ELF-1 (cell line): ENCODE results near the gene ADAM11.

Experiments
- DNase-seq: peaks from one replicate; pipeline ENCODE4 v3.0.0-alpha.2; 2016; ENCODE audit warnings: low read depth, low spot score

ADAM11 gene

DNA sequence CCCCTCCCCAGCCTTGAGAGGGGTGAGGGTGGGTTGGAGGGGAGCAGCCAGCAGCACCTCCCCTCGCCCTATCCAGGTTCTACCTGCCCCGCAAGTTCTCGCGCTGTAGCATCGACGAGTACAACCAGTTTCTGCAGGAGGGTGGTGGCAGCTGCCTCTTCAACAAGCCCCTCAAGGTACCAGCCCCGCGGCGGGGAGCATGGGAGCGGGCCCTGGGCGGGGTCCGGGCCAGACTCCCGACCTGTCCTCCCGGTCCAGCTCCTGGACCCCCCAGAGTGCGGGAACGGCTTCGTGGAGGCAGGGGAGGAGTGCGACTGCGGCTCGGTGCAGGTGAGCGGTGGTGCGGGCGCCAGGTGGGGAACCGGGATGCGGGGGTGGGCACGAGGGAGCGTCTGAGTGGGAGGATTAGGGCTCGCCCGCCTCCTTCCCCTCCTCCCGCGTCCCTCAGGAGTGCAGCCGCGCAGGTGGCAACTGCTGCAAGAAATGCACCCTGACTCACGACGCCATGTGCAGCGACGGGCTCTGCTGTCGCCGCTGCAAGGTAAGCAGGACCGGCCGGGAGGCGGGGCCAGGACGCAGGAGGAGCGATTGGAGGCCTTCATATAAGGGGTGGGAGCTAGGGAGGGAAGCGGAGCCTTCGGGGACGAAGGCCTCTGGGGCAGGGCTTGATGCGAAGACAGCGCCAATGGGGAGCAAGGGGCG lies 16.5 kb downstream of the ADAM11 start:
- DNase-seq, result peak; percentile 99

- DNase-seq, result no peak
Observed at GRCh38 chr17:44775838-44776621, 17.2 kb downstream of the ADAM11 start.

- no peak for DNase-seq
Observed at GRCh38 chr17:44776628-44777393, 18.0 kb downstream of the ADAM11 start.

DNA sequence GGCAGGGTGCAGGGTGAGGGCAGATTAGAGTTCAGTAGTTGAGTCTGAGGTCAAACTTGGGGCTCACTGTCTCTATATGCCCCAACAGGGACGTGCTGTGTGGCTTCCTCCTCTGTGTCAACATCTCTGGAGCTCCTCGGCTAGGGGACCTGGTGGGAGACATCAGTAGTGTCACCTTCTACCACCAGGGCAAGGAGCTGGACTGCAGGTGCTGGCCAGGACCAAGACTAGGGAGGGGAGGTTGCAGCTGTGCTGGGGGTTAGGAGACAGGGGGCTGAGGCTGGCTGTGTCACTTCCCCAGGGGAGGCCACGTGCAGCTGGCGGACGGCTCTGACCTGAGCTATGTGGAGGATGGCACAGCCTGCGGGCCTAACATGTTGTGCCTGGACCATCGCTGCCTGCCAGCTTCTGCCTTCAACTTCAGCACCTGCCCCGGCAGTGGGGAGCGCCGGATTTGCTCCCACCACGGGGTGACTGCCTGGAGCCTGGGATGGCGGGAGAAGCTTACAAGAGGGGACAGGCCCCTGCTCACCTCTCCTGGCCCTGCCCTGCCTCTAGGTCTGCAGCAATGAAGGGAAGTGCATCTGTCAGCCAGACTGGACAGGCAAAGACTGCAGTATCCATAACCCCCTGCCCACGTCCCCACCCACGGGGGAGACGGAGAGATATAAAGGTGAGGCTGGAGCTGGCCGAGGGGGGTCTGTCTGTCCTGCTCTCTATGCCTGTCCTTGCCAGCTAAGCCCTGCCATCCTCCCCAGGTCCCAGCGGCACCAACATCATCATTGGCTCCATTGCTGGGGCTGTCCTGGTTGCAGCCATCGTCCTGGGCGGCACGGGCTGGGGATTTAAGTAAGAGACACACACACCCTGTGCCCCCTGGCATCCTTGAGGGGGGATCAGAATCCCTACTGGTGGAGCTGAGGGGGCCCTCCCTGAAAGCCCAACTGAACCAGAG lies 18.9 kb downstream of the ADAM11 start:
- DNase-seq, result no peak

- DNase-seq, result no peak
Observed at GRCh38 chr17:44778656-44779210, 19.9 kb downstream of the ADAM11 start.

GRCh38 chr17:44779211-44780025 lies 20.6 kb downstream of the ADAM11 start:
- peak; percentile 89 for DNase-seq

DNA sequence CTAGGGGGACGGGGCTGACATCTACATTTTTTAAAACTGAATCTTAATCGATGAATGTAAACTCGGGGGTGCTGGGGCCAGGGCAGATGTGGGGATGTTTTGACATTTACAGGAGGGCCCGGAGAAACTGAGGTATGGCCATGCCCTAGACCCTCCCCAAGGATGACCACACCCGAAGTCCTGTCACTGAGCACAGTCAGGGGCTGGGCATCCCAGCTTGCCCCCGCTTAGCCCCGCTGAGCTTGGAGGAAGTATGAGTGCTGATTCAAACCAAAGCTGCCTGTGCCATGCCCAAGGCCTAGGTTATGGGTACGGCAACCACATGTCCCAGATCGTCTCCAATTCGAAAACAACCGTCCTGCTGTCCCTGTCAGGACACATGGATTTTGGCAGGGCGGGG lies 21.4 kb downstream of the ADAM11 start:
- no peak for DNase-seq

DNA sequence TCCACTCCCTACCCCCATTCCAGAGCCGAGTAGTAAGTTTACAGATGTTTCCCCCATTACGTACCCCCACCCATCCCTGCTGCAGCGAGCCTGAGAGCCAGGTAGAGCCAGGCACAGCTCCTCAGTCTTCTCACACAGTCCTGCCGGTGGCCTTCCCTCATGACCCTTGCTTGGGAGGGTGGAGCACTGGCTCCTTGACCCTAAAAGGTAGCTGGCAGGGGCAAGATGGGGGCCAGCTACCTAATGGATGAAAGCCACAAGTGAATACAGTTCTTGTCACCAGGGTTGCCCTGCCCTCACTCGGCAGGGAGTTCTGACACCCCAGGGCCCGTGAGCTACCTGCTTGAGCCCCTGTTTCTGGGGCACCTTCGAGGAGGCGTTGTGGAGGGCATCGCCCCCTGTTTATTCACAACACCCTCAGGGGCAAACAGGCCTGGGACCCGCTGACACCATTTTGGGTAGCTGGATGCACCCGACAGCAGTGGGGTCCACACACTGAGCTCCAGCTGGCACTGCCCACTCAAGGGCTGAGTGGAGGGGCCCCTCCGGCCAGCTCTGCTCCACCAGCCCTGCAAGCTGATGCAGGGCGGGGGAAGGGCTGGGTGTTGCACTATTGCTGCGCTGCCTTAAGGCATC lies 22.2 kb downstream of the ADAM11 start:
- DNase-seq, result no peak

GRCh38 chr17:44781551-44782325 lies 22.9 kb downstream of the ADAM11 start:
- peak; percentile 62 for DNase-seq

GRCh38 chr17:44782326-44782850 lies 23.6 kb downstream of the ADAM11 start:
- DNase-seq, result no peak

- DNase-seq, result no peak
Observed at GRCh38 chr17:44785921-44786320, 27.1 kb downstream of the ADAM11 start.

GRCh38 chr17:44786551-44787081 lies 27.8 kb downstream of the ADAM11 start:
- no peak for DNase-seq

- no peak for DNase-seq
Observed at GRCh38 chr17:44787271-44787940, 28.6 kb downstream of the ADAM11 start.

- DNase-seq, result no peak
Observed at GRCh38 chr17:44788139-44788538, 29.4 kb downstream of the ADAM11 start.

GRCh38 chr17:44792276-44792675 lies 33.5 kb downstream of the ADAM11 start:
- DNase-seq, result no peak

DNA sequence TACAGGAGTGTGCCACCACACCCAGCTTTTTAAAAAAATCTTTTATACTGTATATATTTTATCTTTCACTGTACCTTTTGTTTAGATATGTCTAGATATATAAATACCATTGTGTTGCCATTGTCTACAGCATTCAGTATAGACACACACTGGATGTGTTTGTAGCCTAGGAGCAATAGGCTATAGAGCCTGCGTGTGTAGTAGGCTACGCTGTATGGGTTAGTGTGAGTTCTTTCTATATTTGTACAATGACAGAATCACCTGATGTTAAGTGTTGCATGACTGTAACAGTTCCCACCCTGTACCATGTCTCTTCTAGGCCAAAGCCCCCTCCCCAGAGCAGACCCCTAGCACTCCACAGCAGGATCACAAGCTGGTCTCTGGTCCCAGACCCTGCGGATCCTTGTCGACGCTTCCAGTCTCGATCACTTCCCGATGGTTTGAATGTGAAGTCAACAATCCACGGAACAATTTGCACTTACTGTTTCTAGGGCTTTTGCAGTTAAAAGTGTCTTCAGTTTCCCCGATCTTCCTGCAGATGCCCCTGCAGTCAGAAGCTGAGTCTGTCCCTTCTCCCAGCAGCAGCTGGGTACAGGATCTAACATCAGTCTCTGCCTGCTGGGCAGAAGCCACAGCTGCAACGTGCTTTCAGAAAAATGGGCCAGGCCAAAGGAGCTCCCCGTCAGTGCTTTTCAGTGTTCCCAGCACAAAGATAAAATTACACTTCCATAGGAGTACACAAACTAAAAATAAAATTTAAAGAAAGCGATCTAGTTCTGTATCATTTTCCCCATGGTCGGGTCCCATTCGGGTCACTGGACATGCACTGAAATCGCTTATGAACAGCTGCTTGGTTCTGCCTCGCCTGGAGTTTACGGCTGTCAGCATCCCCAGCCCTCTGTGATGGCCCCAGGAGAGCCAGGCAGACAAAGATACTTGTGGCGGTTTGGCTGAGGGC lies 35.4 kb downstream of the ADAM11 start:
- no peak for DNase-seq
